Stimulated activated CD4-positive, alpha-beta T cell treated with anti-CD3 and anti-CD28 coated beads, Interleukin-1b, Interleukin-23, amount 100 ng/mL, for 48 hours (primary cell): Measurements from ENCODE around the gene MYOD1.

ENCODE experiments used
- DNase-seq: peaks from one replicate; pipeline ENCODE4 v3.0.0-alpha.2; 2020

Gene MYOD1

GRCh38 chr11:17703951-17704350 is 15.4 kb upstream of the MYOD1 start:
- no peak for DNase-seq

GRCh38 chr11:17707830-17708229 is 11.5 kb upstream of the MYOD1 start:
- no peak for DNase-seq

- no peak for DNase-seq
These were observed 7.5 kb upstream of the MYOD1 start for GRCh38 chr11:17711836-17712235.

- DNase-seq: no peak
These were observed 5.5 kb upstream of the MYOD1 start for GRCh38 chr11:17713851-17714250.

GRCh38 chr11:17714356-17714854 is 5.0 kb upstream of the MYOD1 start:
- no peak for DNase-seq

GRCh38 chr11:17714870-17715269 is 4.5 kb upstream of the MYOD1 start:
- no peak for DNase-seq

- DNase-seq: no peak
These were observed 2.6 kb upstream of the MYOD1 start for GRCh38 chr11:17716807-17717206.

GRCh38 chr11:17718015-17718414 is 1.4 kb upstream of the MYOD1 start:
- DNase-seq: no peak

GRCh38 chr11:17718510-17718962 is 835 bp upstream of the MYOD1 start:
- DNase-seq: no peak

- no peak for DNase-seq
These were observed 796 bp downstream of the MYOD1 start for GRCh38 chr11:17719938-17720795.

- no peak for DNase-seq
These were observed 1.4 kb downstream of the MYOD1 start for GRCh38 chr11:17720796-17721171.

- DNase-seq: no peak
These were observed 2.0 kb downstream of the MYOD1 start for GRCh38 chr11:17721242-17721999.

- DNase-seq: no peak
These were observed 2.8 kb downstream of the MYOD1 start for GRCh38 chr11:17722000-17722643.

- no peak for DNase-seq
These were observed 4.9 kb downstream of the MYOD1 start for GRCh38 chr11:17724020-17724908.

GRCh38 chr11:17725174-17725573 is 5.8 kb downstream of the MYOD1 start:
- DNase-seq: no peak

- DNase-seq: no peak
These were observed 10.8 kb downstream of the MYOD1 start for GRCh38 chr11:17730137-17730536.

GRCh38 chr11:17730608-17731462 is 11.5 kb downstream of the MYOD1 start:
- peak; percentile 65 for DNase-seq

GRCh38 chr11:17733261-17733660 is 13.9 kb downstream of the MYOD1 start:
- DNase-seq: no peak

GRCh38 chr11:17734418-17734911 is 15.1 kb downstream of the MYOD1 start, which contains the start of gene KCNC1:
Gene KCNC1 (plus strand): TSS chr11:17734781. CDS start chr11:17736003, 1,222 bp downstream.
- DNase-seq: no peak

- peak; percentile 39 for DNase-seq
These were observed 15.8 kb downstream of the MYOD1 start for GRCh38 chr11:17734986-17735817.
